Spinal cord (tissue), 10 donors: ENCODE measurements around the gene SNX5. TPM values are rescaled to one million over a fixed set of nuclear protein-coding genes. Genes with fewer than 3 reads are reported as not detected.
A peak's percentile ranks its signal among the peaks of the same experiment; 100 is the strongest.

Experiments used
- DNase-seq, 6 donors: peaks; one replicate each; pipeline versions ENCODE4 v3.0.0 to v3.0.0-alpha.2; 2013 to 2015; ENCODE audit warnings: low spot score in 6 of 6, low read depth in 4 of 6
- H3K27ac ChIP-seq: one replicate; pipeline ENCODE4 v1.5.1; 2013; ENCODE audit warnings: low read depth, low read length, control low read depth
- H3K27me3 ChIP-seq: one replicate; pipeline ENCODE4 v1.6.1; 2013; ENCODE audit warnings: low read length; ENCODE audit not compliant: control insufficient read depth, insufficient read depth
- H3K36me3 ChIP-seq: one replicate; pipeline ENCODE4 v1.6.1; 2013; ENCODE audit warnings: low read length; ENCODE audit not compliant: control insufficient read depth, insufficient read depth
- H3K4me1 ChIP-seq: one replicate; pipeline ENCODE4 v1.6.1; 2013; ENCODE audit warnings: low read length; ENCODE audit not compliant: control insufficient read depth, insufficient read depth
- H3K4me3 ChIP-seq: one replicate; pipeline ENCODE4 v1.5.1; 2013; ENCODE audit warnings: low read depth, low read length, control low read depth
- H3K9me3 ChIP-seq: one replicate; pipeline ENCODE4 v1.6.1; 2013; ENCODE audit warnings: low read length; ENCODE audit not compliant: control insufficient read depth, insufficient read depth
- WGBS: methylation state at CpG from one replicate; pipeline ENCODE4 v1.1.5; 2013; ENCODE audit warnings: missing lambda C conversion rate; ENCODE audit not compliant: insufficient coverage; 5-methylcytosine and 5-hydroxymethylcytosine counted together
- polyA plus RNA-seq, 2 donors: library from polyadenylated mRNA; unstranded; fragments of 120-200 nt; gene quantifications; one replicate each; pipeline ENCODE4 v1.2.1, GENCODE V29; 2013; ENCODE audit not compliant: insufficient read length in 2 of 2
- total RNA-seq, 2 donors: library from RNA; depleted of rRNA in 1 of 2; stranded (reverse); fragments of 120-200 nt in 1 of 2; fragments of >200 nt in 1 of 2; gene quantifications; one replicate each; pipeline versions ENCODE4 v1.2.3 to v1.2.4, GENCODE V29; 2013 to 2014
- donor health status: healthy.

SNX5 gene
- total and polyA plus RNA-seq, 4 donors: 81.4 to 128 (median 108) TPM

DNA sequence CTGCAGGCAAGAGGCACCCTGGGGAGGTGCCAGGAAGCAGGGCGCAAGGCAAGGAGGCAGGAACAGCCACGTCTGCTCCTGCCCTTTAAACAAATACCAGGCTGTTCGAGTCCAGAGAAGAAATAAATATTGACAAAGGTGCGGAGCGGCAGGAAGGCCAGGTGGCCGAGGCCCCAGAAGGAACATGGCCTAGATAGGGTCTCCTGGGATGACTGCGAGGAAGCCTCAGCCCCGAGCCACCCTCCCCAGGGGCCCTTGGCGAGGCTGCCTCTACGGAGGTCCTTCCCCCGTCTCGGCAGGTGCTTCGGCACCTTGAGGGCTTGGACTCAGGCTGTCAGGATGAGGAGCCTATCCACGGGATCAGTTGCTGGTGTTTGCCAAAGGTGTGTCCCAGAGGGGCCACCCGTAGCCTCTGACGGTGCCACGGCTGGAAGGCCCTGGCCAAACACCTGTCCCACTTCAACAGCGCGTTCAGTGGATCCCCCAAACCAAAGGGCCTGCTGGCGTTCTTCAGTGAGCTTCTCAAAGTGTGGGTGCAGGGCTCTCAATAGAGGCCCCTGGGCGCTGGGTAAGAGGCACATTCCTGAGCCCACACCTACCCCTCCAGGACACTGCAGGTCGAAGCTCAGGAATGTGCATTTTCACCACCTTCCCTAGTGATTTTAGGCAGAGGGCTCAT, 39.8 kb downstream of the SNX5 start:
- Histone ChIP-seq H3K4me3 (no peak overlapping the region), H3K9me3 (no peaks in the 10 kb centered on the region), H3K27ac (no peak overlapping the region), H3K27me3 (no peaks in the 10 kb centered on the region), H3K36me3 (no peaks in the 10 kb centered on the region), H3K4me1 (peaks cover 15% of the 10 kb centered on the region)
- DNase-seq: no peak
- WGBS: 85% methylated on average over 22 of the region's 22 CpGs

DNA sequence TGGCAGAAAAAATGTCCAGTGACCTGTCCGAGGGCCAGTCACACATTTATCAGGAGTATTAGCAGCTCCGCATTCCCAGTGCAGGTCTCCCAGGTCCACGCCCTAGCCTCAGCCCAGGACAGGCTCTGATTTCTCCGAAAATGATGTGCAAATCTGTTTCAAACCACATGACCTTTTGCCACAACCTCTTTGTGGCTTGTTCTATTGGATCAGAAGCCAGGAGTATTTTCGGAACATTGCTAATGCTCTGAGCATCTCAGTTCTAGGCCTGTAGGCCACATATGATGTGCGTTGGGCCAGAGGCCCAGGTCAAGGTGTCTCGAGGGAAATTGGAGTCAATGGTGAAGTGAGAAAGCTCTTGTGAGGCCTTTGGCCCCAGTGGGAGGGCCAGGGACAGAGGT, 40.4 kb downstream of the SNX5 start:
- peaks cover 10% of the 10 kb centered on the region for H3K4me1 ChIP-seq
- DNase-seq: no peak
- no peaks in the 10 kb centered on the region for H3K9me3 ChIP-seq
- WGBS: 96% methylated on average over 7 of the region's 7 CpGs
- H3K27me3 ChIP-seq: no peaks in the 10 kb centered on the region
- no peak overlapping the region for H3K27ac ChIP-seq
- no peak overlapping the region for H3K4me3 ChIP-seq
- no peaks in the 10 kb centered on the region for H3K36me3 ChIP-seq

DNA sequence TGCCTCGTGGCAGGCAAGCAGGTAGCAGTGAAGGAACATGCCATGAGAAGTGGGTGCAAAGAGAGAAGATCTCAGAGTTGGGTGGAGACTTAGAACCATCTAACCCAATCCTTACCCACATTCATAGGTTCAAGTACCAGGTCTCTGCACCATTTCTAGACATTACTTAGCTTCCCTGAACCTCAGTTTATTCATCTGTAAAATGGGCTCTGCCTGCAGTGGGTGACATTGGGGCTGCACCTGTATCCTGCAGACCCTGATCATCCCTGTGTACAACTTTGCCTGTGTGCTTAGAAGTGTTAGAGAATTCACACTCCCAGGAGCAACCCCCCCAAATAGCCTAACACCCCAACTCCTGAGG, 42.7 kb downstream of the SNX5 start:
- Histone ChIP-seq H3K36me3 (no peaks in the 10 kb centered on the region), H3K4me1 (no peaks in the 10 kb centered on the region), H3K9me3 (no peaks in the 10 kb centered on the region), H3K27me3 (no peaks in the 10 kb centered on the region), H3K4me3 (no peak overlapping the region), H3K27ac (no peak overlapping the region)
- no CpG with 5 or more reads among the region's 1 CpG for WGBS
- no peak for DNase-seq

DNA sequence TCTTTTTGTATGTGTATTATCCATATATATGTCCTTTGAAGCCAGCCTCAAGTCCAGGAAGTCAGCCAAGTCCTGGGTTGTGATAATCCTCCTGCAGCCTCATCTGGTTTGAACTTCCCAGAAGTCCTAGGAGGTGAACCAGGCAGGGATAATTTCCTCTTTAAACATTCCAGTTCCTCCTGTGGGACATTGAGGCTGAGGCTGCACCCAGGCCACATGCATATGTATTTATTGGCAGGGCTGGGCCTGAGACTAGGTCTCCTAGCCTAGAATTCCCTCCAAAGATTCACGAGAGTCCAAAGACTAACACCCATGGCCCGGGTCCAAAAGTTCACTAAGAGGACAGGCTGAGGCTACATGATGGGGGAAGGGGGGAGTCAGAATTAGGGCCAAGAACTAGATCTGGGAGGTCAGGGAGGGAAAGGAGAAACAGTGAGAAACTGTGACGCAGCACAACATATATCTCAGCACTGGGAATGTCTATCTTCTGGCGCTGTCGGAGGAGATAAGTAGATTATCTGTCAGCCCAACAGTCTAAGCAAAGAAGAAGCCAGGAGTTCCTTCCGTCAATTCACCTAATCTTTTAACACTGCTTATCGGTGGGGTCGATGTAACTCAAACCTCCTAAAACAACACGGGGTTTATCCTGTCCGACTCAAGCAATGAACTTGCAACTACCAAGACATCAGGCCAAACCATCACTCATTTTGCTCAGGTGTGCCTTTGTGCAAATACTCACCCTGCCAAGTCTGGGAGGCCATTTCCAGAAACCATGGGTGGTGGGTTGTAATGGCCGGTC, 43.3 kb downstream of the SNX5 start:
- no peak overlapping the region for H3K27ac ChIP-seq
- no peak overlapping the region for H3K4me3 ChIP-seq
- no peaks in the 10 kb centered on the region for H3K36me3 ChIP-seq
- peak in 1 of 6 donors; percentile 53 for DNase-seq
- H3K9me3 ChIP-seq: no peaks in the 10 kb centered on the region
- H3K27me3 ChIP-seq: no peaks in the 10 kb centered on the region
- no peaks in the 10 kb centered on the region for H3K4me1 ChIP-seq
- 89% methylated on average over 7 of the region's 11 CpGs for WGBS

DNA sequence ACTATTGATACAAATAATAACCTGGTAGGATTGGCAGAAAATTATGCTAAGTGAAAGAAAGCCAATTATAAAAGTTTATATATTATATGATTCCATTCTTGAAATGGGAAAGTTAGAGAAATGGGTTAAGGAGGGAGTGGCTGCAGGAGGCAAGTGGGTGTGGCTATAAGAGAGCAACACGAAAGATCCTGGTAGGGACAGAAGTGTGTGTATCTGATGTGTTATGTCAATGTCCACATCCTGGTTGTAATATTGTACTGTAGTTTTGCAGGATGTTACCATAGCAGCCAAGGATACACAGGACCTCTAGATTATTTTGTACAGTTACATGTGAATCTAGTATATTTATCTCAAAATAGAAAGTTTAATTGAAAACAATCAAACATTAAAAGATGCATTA, 46.8 kb downstream of the SNX5 start:
- H3K27ac ChIP-seq: no peak overlapping the region
- 50% methylated on average over 1 of the region's 1 CpG for WGBS
- no peaks in the 10 kb centered on the region for H3K4me1 ChIP-seq

DNA sequence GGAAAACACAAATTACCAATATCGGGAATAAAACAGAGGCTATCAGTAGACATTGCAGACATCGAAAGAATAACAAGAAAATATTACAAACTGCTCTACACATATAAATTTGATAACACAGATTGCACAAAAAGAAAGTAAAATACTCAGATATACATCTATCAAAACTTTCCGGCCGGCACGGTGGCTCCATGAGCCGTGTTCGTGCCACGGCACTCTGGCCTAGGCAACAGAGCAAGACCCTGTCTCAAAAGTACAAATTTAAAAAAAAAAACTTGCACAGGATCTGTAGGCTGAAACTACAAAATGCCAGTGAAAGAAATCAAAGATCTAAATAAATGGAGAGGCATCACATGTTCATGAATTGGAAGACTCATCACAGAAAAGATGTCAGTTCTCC, 49.4 kb downstream of the SNX5 start:
- Histone ChIP-seq H3K4me1 (no peaks in the 10 kb centered on the region), H3K27me3 (no peaks in the 10 kb centered on the region), H3K36me3 (no peaks in the 10 kb centered on the region), H3K27ac (no peak overlapping the region), H3K4me3 (no peak overlapping the region), H3K9me3 (no peaks in the 10 kb centered on the region)
- WGBS: 98% methylated on average over 7 of the region's 8 CpGs
- no peak for DNase-seq

More for the DNA sequence above, 46.8 kb downstream of the SNX5 start:
- Histone ChIP-seq H3K4me3 (no peak overlapping the region), H3K9me3 (no peaks in the 10 kb centered on the region), H3K27me3 (no peaks in the 10 kb centered on the region), H3K36me3 (no peaks in the 10 kb centered on the region)
- no peak for DNase-seq

DNA sequence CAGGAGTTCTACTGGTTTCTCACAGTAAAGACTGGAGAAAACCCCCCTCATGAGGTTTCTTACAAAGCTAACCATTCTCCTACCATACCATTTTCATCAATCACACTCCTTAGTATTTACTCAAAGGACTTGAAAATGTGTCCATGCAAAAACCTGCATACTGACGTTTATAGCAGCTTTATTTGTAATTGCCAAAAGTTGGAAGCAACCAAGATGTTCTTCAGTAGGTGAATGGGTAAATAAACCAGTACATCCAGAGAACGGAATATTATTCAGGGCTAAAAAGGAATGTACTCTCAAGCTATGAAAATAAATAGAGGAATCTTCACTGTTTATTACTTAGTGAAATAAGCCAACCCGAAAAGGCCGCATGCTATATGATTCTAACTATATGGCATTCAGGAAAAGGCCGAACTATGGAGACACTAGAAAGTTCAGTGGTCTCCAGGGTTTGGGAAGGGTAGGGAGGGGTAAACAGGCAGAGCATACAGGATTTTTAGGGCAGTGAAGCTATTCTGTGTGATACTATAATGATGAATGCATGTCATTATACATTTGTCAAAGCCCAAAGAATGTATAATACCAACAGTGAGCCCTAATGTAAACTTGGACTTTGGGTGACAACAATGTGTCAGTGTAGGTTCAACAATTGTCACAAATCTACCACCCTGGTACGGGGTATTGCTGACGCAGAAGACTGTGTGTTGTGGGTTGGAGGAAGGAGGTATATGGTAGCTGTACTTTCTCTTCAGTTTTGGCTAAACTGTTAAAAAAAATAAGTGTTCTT, 50.6 kb downstream of the SNX5 start:
- Histone ChIP-seq H3K4me3 (no peak overlapping the region), H3K36me3 (no peaks in the 10 kb centered on the region), H3K4me1 (no peaks in the 10 kb centered on the region), H3K9me3 (no peaks in the 10 kb centered on the region), H3K27ac (no peak overlapping the region), H3K27me3 (no peaks in the 10 kb centered on the region)
- 100% methylated on average over 3 of the region's 7 CpGs for WGBS
- no peak for DNase-seq

DNA sequence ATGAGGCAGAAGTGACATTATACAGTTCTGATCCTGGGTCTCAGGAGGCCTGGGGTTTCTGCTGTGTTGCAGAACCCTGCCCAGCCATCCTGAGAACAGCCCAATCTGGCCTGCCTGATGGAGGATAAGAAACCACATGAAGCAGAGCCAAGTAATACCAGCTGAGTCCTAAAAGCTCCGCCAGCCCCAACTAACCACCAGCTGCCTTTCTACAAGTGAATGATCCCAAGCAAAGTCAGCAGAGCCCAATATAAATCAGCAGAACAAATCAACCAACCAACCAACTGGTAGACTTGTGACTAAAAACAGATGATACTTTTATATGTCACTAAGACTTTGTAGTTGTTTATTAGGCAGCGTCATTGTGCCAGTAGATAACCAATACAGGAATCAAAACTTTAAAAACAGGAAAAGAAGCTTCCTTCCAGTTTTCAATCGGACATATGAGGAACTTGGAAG, 52.1 kb downstream of the SNX5 start:
- no peak overlapping the region for H3K27ac ChIP-seq
- no peaks in the 10 kb centered on the region for H3K4me1 ChIP-seq
- H3K36me3 ChIP-seq: no peaks in the 10 kb centered on the region
- WGBS: 43% methylated on average over 1 of the region's 3 CpGs
- H3K4me3 ChIP-seq: no peak overlapping the region
- H3K9me3 ChIP-seq: no peaks in the 10 kb centered on the region
- H3K27me3 ChIP-seq: no peaks in the 10 kb centered on the region
- peak in 3 of 6 donors; percentile 39 to 83 (median 82) for DNase-seq

DNA sequence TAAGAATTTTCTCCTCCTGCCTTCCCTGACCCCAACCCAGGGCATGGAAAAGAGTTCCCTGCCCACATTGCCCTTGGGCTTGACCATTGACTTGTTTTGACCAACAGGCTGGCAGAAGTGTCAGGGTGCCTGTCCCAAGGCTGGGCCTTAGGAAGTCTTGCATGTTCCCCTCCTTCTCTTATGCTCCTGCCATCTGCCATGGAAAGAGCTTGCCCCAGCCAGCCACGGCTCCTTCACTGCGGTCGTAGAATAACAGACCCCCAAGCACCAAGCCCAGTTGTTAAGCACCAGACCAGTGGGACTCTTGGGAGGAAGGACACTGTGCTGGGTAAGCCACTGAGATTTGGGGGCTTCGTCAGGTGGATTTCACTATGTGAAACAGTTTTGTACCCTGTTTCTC, 53.6 kb downstream of the SNX5 start:
- H3K4me1 ChIP-seq: no peaks in the 10 kb centered on the region
- H3K36me3 ChIP-seq: no peaks in the 10 kb centered on the region
- no peaks in the 10 kb centered on the region for H3K27me3 ChIP-seq
- H3K4me3 ChIP-seq: no peak overlapping the region
- DNase-seq: no peak
- 100% methylated on average over 4 of the region's 4 CpGs for WGBS
- no peaks in the 10 kb centered on the region for H3K9me3 ChIP-seq
- no peak overlapping the region for H3K27ac ChIP-seq
